Lung (tissue), 12 donors: ENCODE results near the gene ACCSL. TPM values are rescaled to one million over a fixed set of nuclear protein-coding genes. Genes with fewer than 3 reads are reported as not detected.
A peak's percentile ranks its signal among the peaks of the same experiment; 100 is the strongest.

Experiments
- ATAC-seq: fragments of 200-7000 bp; cut with Tn5 transposase; one replicate; pipeline ENCODE4 v1.9.1; 2020; ENCODE audit warnings: moderate number of reproducible peaks; ENCODE audit not compliant: insufficient read depth, low FRiP score
- DNase-seq, 3 donors: peaks; one replicate each; pipeline ENCODE4 v3.0.0-alpha.2; 2013 to 2017
- H3K27ac ChIP-seq, 2 donors: one replicate each; pipeline ENCODE4 v1.5.1; 2013; ENCODE audit warnings: mild to moderate bottlenecking in 2 of 2, moderate library complexity in 2 of 2, control low read depth in 1 of 2, inconsistent platforms in 1 of 2, low read depth in 1 of 2, low read length in 1 of 2
- H3K27me3 ChIP-seq, 3 donors: one replicate each; pipeline ENCODE4 v1.5.1; 2013; ENCODE audit warnings: low read length in 2 of 3; ENCODE audit not compliant: control insufficient read depth in 3 of 3, insufficient read depth in 3 of 3
- H3K36me3 ChIP-seq, 4 donors: one replicate each; pipeline ENCODE4 v1.5.1; 2013; ENCODE audit warnings: low read length in 4 of 4, mild to moderate bottlenecking in 1 of 4, moderate library complexity in 1 of 4; ENCODE audit not compliant: control insufficient read depth in 4 of 4, insufficient read depth in 4 of 4
- H3K4me1 ChIP-seq, 5 donors: one replicate each; pipeline ENCODE4 v1.5.1; 2013; ENCODE audit warnings: low read length in 5 of 5, mild to moderate bottlenecking in 2 of 5, moderate library complexity in 1 of 5; ENCODE audit not compliant: control insufficient read depth in 5 of 5, insufficient read depth in 5 of 5
- H3K4me3 ChIP-seq: one replicate; pipeline ENCODE4 v1.5.1; 2013; ENCODE audit warnings: mild to moderate bottlenecking, control low read depth, moderate library complexity
- H3K9ac ChIP-seq, 2 donors: one replicate each; pipeline ENCODE4 v1.5.1; 2013; ENCODE audit warnings: low read length in 2 of 2, control low read depth in 1 of 2; ENCODE audit not compliant: insufficient read depth in 1 of 2
- H3K9me3 ChIP-seq, 4 donors: one replicate each; pipeline ENCODE4 v1.5.1; 2013; ENCODE audit warnings: low read length in 3 of 4, mild to moderate bottlenecking in 1 of 4, moderate library complexity in 1 of 4; ENCODE audit not compliant: control insufficient read depth in 4 of 4, insufficient read depth in 3 of 4
- CTCF ChIP-seq: IDR thresholded peaks from 2 replicates; pipeline ENCODE4 v1.5.1; 2012; ENCODE audit warnings: mild to moderate bottlenecking; ENCODE audit errors: control extremely low read depth, extremely low read depth
- WGBS, 2 donors: extraction: QIAGEN DNeasy Blood & Tissue Kit; methylation state at CpG; one replicate each; pipeline ENCODE4 v1.1.7; 2013; 5-methylcytosine and 5-hydroxymethylcytosine counted together
- polyA plus RNA-seq, 2 donors: library from polyadenylated mRNA; stranded (reverse); fragments of 200-250 nt; gene quantifications; one replicate each; pipeline ENCODE4 v1.2.1, GENCODE V29; 2013
- total RNA-seq, 2 donors: library from RNA; depleted of rRNA in 1 of 2; stranded (reverse); fragments of >200 nt in 1 of 2; gene quantifications; one replicate each; pipeline ENCODE4 v1.2.1, GENCODE V29; 2014 to 2021
- donor health status: control.
- donor health status: control.
- donor health status: Bipolar disorder and iron deficiency.
- donor health status: healthy.
- donor health status: DM: yes; HTN: yes; CAD: no.

The ACCSL gene
- total and polyA plus RNA-seq, 4 donors, result 0.02 to 0.14 TPM; not detected in 2

DNA sequence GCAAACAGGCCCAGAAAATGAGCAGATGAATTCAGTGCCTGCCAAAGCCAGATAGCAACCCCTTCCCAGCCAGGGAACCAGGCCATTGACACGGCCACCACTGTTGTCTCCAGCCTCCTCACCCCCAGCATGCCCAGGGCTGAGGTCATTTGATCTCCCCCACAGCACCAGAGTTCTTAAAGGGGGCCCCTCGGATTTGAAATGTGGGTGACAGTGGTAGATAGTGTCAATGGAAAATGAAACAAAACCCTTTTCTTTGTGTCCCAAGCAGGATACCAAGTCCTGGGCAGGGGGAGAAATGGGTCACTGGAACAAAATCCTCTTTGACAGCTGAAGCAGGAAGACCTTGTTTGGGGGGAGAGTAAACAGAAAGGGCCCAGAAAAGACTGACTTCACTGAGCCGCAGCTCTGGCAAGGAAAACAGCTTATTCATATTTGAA, 14.3 kb upstream of the ACCSL start:
- H3K9me3 ChIP-seq, result no peaks in the 10 kb centered on the region
- no peak overlapping the region for H3K4me3 ChIP-seq
- no peak overlapping the region for H3K9ac ChIP-seq
- peak in 1 of 3 donors; percentile 33 for DNase-seq
- H3K27me3 ChIP-seq, result no peaks in the 10 kb centered on the region
- no peak for TF ChIP-seq CTCF
- 39 to 67% methylated on average over 3 of the region's 3 CpGs for WGBS, 2 donors
- no peaks in the 10 kb centered on the region for H3K36me3 ChIP-seq
- peaks cover 7 to 42% (median 11%) of the 10 kb centered on the region in 5 donors for H3K4me1 ChIP-seq
- ATAC-seq, result no peak
- peak overlapping the region in 1 of 2 donors; percentile 2 for H3K27ac ChIP-seq

DNA sequence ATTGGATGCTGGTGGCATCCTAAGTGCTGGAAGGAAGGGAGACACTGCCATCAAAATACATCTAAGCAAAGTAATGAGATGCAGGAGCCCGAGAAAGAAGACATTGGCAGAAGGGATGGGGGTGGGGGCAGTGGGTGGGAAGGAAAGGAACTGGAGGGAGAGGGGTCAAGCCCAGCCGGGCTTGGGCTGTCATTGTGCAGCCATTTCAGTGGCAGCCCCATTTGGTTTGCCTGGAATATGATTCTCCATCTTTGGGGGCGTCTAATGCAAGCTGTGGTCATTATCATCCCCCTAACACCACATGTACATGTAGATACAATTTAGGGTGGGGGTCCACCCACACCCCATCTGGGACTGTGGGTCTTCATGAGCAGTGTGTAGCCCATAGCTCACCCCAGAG, 13.9 kb upstream of the ACCSL start:
- whole genome bisulfite sequencing, 2 donors, result 50 to 57% methylated on average over 3 of the region's 3 CpGs
- no peak overlapping the region for H3K27ac ChIP-seq
- no peak for ATAC-seq

GRCh38 chr11:44034639-44035038, 13.1 kb upstream of the ACCSL start:
- DNase-seq, result no peak

More for the DNA sequence above, 13.9 kb upstream of the ACCSL start:
- peaks cover 7 to 42% (median 11%) of the 10 kb centered on the region in 5 donors for H3K4me1 ChIP-seq
- H3K36me3 ChIP-seq, result no peaks in the 10 kb centered on the region
- H3K4me3 ChIP-seq, result no peak overlapping the region
- DNase-seq, result no peak
- H3K27me3 ChIP-seq, result no peaks in the 10 kb centered on the region
- no peak for TF ChIP-seq CTCF
- H3K9me3 ChIP-seq, result no peaks in the 10 kb centered on the region
- no peak overlapping the region for H3K9ac ChIP-seq

More at GRCh38 chr11:44034639-44035038, 13.1 kb upstream of the ACCSL start:
- H3K4me3 ChIP-seq, result no peak overlapping the region
- H3K9ac ChIP-seq, result no peak overlapping the region
- ATAC-seq, result no peak
- H3K27me3 ChIP-seq, result no peaks in the 10 kb centered on the region
- H3K27ac ChIP-seq, result no peak overlapping the region
- H3K4me1 ChIP-seq, result peaks cover 7 to 40% (median 11%) of the 10 kb centered on the region in 5 donors
- H3K9me3 ChIP-seq, result no peaks in the 10 kb centered on the region
- no peaks in the 10 kb centered on the region for H3K36me3 ChIP-seq
- no peak for TF ChIP-seq CTCF
